Uterus (tissue), 4 donors: ENCODE results near the gene PRM3. TPM values are rescaled to one million over a fixed set of nuclear protein-coding genes. Genes with fewer than 3 reads are reported as not detected.

Source experiments
- DNase-seq, 2 donors: peaks; one replicate each; pipeline ENCODE4 v3.0.0-alpha.2; 2019 to 2020
- H3K27ac ChIP-seq, 2 donors: fragments of 200-600 bp; sonication (generic); 1 replicate in 1 of 2; 2 replicates in 1 of 2; pipeline ENCODE4 v1.5.1; 2016 to 2018
- H3K27me3 ChIP-seq, 2 donors: fragments of 200-600 bp; sonication (generic); one replicate each; pipeline ENCODE4 v1.5.1; 2018 to 2019; ENCODE audit warnings: control low read depth in 1 of 2
- H3K36me3 ChIP-seq, 2 donors: fragments of 200-600 bp; sonication (generic); one replicate each; pipeline ENCODE4 v1.5.1; 2019; ENCODE audit warnings: control low read depth in 1 of 2
- H3K4me1 ChIP-seq, 2 donors: fragments of 200-600 bp; sonication (generic); one replicate each; pipeline ENCODE4 v1.5.1; 2018 to 2019; ENCODE audit warnings: control low read depth in 1 of 2
- H3K4me3 ChIP-seq, 2 donors: fragments of 200-600 bp; sonication (generic); 1 replicate in 1 of 2; 2 replicates in 1 of 2; pipeline ENCODE4 v1.5.1; 2018 to 2019; ENCODE audit warnings: mild to moderate bottlenecking in 1 of 2
- H3K9me3 ChIP-seq, 2 donors: fragments of 200-600 bp; sonication (generic); one replicate each; pipeline ENCODE4 v1.5.1; 2019; ENCODE audit warnings: control low read depth in 1 of 2
- POLR2A ChIP-seq, 2 donors: fragments of 450-650 bp; IDR thresholded peaks; one replicate each; pipeline ENCODE4 v1.6.1; 2016; ENCODE audit warnings: antibody characterized with exemption in 2 of 2, mild to moderate bottlenecking in 1 of 2, moderate library complexity in 1 of 2
- intact Hi-C: fragments of 100-400 bp; cut with DNase I; formaldehyde crosslinking; loops from one replicate; pipeline ENCODE4 v1.15.1; 2023; ENCODE audit warnings: low total_unique reads
- total RNA-seq, 4 donors: library from RNA; depleted of rRNA in 3 of 4; stranded (reverse); fragments of >200 nt in 3 of 4; gene quantifications; one replicate each; pipeline versions ENCODE4 v1.1.0 to v1.2.4, GENCODE V29; 2014 to 2023
- TF ChIP-seq, protein P1 (sequence below), 4 experiments: fragments of 200-600 bp in 2 of 4; fragments of 450-650 bp in 2 of 4; sonication (generic) in 2 of 4; IDR thresholded peaks; one replicate each; pipeline ENCODE4 v1.5.1; 2016 to 2019; ENCODE audit warnings: antibody characterized with exemption in 4 of 4, mild to moderate bottlenecking in 2 of 4, moderate library complexity in 1 of 4
- donor health status: DM: yes; HTN: yes; CAD: no.

The PRM3 gene
- total RNA-seq, 4 donors from 2014 or later, result not detected

DNA sequence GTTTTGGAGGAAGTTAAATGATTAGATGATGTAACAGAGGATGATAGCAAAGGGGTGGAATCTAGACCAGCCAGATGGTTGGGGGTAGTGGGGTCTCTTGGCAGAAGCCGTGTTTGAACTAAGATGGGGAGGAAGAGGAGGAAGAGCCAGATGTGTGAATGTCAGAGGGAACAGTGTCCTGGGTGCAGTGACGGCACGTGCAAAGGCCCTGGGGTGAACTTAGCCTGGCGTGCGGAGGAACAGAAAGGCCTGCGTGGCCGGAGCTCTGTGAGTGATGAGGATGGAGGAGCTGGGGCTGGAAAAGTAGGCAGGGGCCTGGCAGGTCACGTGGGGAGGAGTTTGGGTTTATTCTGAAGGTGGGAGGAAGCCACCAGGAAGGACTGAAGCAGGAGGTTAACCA is 45.4 kb upstream of the PRM3 start:
- Histone ChIP-seq H3K36me3 (no peaks in the 10 kb centered on the region), H3K4me3 (no peak overlapping the region), H3K9me3 (no peaks in the 10 kb centered on the region), H3K27ac (no peak overlapping the region), H3K4me1 (no peaks in the 10 kb centered on the region), H3K27me3 (no peaks in the 10 kb centered on the region)
- intact Hi-C loops, result no loop called here
- TF ChIP-seq POLR2A (IDR thresholded peaks at IDR 0.05), result no peak
- TF ChIP-seq, protein P1, sequence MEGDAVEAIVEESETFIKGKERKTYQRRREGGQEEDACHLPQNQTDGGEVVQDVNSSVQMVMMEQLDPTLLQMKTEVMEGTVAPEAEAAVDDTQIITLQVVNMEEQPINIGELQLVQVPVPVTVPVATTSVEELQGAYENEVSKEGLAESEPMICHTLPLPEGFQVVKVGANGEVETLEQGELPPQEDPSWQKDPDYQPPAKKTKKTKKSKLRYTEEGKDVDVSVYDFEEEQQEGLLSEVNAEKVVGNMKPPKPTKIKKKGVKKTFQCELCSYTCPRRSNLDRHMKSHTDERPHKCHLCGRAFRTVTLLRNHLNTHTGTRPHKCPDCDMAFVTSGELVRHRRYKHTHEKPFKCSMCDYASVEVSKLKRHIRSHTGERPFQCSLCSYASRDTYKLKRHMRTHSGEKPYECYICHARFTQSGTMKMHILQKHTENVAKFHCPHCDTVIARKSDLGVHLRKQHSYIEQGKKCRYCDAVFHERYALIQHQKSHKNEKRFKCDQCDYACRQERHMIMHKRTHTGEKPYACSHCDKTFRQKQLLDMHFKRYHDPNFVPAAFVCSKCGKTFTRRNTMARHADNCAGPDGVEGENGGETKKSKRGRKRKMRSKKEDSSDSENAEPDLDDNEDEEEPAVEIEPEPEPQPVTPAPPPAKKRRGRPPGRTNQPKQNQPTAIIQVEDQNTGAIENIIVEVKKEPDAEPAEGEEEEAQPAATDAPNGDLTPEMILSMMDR (IDR thresholded peaks at IDR 0.05), result no peak
- DNase-seq, result no peak

DNA sequence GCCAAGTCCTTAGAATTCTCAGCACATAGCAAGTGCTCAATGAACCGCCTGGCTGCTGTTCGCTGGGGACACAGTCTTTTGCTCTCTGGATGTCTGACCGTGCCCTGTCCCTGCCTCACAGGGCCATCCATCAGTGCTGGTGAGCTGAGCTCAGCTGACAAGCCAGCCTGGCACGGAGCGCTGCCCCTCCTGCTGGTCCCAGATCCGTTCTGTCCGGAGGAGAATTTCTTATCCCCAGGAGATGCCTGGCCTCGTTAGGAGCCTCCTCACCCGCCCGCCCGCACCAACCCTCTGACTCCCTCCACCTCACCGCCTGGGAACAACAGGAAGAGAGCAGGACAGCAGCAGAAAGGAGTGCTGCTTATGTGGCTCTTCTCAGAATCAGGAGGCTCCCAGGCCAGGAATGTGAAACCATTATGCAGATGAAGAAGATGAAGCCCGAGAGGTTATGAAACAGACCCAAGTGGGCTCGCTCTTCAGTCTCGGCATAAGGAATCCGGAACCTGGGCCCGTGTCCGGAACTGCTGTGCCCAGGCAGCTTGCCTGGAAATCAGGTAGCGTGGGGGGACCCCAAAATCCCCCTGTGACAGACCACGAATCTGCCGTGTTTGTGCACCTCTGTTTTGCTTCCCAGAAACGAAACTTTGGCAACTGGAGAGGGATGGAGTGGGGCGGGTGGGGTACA is 43.0 kb upstream of the PRM3 start:
- intact Hi-C loops, result no loop called here
- TF ChIP-seq, protein P1 (IDR thresholded peaks at IDR 0.05), result no peak
- TF ChIP-seq POLR2A (IDR thresholded peaks at IDR 0.05), result no peak
- H3K4me1 ChIP-seq, result no peaks in the 10 kb centered on the region
- no peaks in the 10 kb centered on the region for H3K27me3 ChIP-seq
- no peak overlapping the region for H3K4me3 ChIP-seq
- no peak overlapping the region for H3K27ac ChIP-seq
- no peaks in the 10 kb centered on the region for H3K9me3 ChIP-seq
- no peak for DNase-seq
- H3K36me3 ChIP-seq, result no peaks in the 10 kb centered on the region

DNA sequence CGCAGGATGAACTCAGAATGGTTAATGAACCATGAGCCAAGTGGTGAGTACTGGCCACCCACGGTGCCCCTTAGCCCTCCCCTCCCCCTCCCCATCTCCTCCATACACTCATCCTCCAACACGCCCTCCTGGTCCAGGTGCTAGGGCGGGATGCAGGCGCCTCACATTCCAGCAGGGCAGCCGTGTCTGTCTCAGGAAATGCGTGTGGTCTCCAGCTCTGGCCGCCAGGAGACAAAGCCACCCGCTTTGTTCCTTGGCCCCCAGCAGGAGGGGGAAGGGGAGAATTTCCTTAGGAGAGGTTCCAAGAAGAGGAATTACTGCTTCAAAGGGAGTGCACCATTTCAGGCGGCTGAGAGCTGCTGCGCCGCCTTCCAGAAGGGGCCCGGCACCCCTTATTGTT is 42.1 kb upstream of the PRM3 start:
- no peaks in the 10 kb centered on the region for H3K27me3 ChIP-seq
- no peaks in the 10 kb centered on the region for H3K4me1 ChIP-seq
- no peak overlapping the region for H3K4me3 ChIP-seq
- no peak for DNase-seq
- TF ChIP-seq, protein P1 (IDR thresholded peaks at IDR 0.05), result peak in 1 of 4 experiments; percentile 32
- TF ChIP-seq POLR2A (IDR thresholded peaks at IDR 0.05), result no peak
- intact Hi-C loops, result no loop called here
- H3K27ac ChIP-seq, result no peak overlapping the region
- no peaks in the 10 kb centered on the region for H3K9me3 ChIP-seq
- no peaks in the 10 kb centered on the region for H3K36me3 ChIP-seq

DNA sequence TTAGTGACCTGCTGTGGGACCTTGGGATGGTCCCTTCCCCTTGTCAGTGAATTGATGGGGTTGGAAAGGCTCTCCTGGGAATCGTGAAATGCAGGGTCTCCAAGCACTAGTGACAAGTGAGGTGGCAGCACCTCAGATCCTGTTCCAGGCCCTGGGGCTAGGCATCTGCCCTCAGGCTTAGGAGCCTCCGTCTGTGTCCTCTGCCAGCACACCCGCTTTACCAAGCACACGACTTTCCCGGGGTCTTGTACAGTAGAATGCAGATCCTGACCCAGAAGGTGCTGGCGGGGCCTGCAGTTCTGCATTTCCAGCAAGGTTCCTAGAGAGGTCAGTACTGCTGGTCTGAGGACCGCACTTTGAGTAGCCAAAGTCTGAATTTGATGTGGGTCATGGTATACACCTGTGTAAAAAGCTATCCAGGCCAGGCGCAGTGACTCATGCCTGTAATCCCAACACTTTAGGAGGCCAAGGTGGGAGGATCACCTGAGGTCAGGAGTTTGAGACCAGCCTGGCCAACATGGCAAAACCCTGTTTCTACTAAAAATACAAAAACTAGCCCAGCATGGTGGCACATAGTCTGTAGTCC is 41.0 kb upstream of the PRM3 start:
- no peaks in the 10 kb centered on the region for H3K4me1 ChIP-seq
- intact Hi-C loops, result no loop called here
- TF ChIP-seq, protein P1 (IDR thresholded peaks at IDR 0.05), result no peak
- no peak for TF ChIP-seq POLR2A (IDR thresholded peaks at IDR 0.05)
- H3K27me3 ChIP-seq, result no peaks in the 10 kb centered on the region
- H3K4me3 ChIP-seq, result no peak overlapping the region
- no peak overlapping the region for H3K27ac ChIP-seq
- no peaks in the 10 kb centered on the region for H3K9me3 ChIP-seq
- H3K36me3 ChIP-seq, result no peaks in the 10 kb centered on the region
- no peak for DNase-seq

DNA sequence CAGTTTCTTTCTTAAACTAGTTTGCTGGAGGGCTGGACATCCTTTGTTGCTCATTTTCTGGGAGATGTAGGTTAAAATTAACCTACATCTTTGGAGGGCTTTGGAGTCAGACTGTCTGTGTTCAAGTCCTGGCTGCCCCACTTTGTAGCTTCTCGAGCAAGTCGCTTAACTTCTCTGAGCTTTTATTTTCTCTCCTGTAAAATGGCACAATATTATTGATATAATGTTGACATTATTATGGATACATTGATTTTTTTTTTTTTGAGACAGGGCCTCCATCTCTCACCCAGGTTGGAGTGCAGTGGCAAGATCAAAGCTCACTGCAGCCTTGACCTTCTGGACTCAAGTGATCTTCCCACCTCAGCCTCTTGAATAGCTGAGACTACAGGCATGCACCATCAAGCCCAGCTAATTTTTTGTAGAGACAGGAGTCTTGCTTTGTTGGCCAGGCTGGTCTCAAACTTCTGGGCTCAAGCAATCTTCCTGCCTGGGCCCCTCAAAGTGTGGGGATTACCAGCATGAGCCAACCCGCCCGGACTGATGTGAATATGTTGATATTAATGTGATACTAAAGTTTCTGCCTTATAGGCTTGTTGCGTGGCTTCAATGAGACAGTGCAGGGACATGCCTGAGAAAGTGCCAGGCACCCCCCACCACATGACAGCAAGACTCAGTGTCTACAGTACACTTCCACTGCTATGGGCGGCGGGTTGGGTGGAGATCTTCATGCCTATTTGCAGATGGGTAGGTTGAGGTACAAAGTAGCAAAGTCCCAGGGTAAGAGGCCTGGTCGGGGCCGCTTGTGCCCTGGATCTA is 40.3 kb upstream of the PRM3 start:
- Histone ChIP-seq H3K4me1 (no peaks in the 10 kb centered on the region), H3K9me3 (no peaks in the 10 kb centered on the region), H3K4me3 (no peak overlapping the region), H3K27me3 (no peaks in the 10 kb centered on the region), H3K36me3 (no peaks in the 10 kb centered on the region), H3K27ac (peak overlapping the region in 1 of 2 donors; percentile 2)
- intact Hi-C loops, result no loop called here
- no peak for TF ChIP-seq POLR2A (IDR thresholded peaks at IDR 0.05)
- TF ChIP-seq, protein P1 (IDR thresholded peaks at IDR 0.05), result no peak
- DNase-seq, result no peak
